Endothelial cell of umbilical vein (primary cell): ENCODE results near the gene RASA1. TPM values are rescaled to one million over a fixed set of nuclear protein-coding genes. Genes with fewer than 3 reads are reported as not detected.
"Not testable (repeated sequence)": the region's sequence is repeated elsewhere in the genome, so short reads cannot be mapped to it uniquely, and the experiment has no call there.

Experiments used
- BruUV-seq: library from RNA; stranded (reverse); fragments of 400-500 nt; replicated peaks from 2 replicates; lab custom pipeline; 2021; lab: Mats Ljungman, UMichigan
- CTCF ChIA-PET: fragments of 300-600, 350-600 bp; sonication (Branson Sonifier 250); formaldehyde crosslinking; loops from one replicate; lab custom pipeline; 2021; ENCODE audit warnings: antibody characterized with exemption, inconsistent platforms; lab: Charles Lee
- POLR2A ChIA-PET: fragments of 300-600, 350-600 bp; sonication (Branson Sonifier 250); formaldehyde crosslinking; loops from one replicate; lab custom pipeline; 2021; ENCODE audit warnings: antibody characterized with exemption, inconsistent platforms; lab: Charles Lee
- DNase-seq: peaks from one replicate; pipeline ENCODE4 v3.0.0-alpha.2; 2011; ENCODE audit warnings: low read depth, low spot score
- FAIRE-seq: peaks from 2 replicates; lab custom pipeline; 2011; peaks lifted over from hg19 to GRCh38; lab: Jason Lieb, UNC
- H2AFZ ChIP-seq: 2 replicates; pipeline ENCODE4 v1.6.0; 2012; ENCODE audit warnings: low read depth, low read length, control low read depth, inconsistent platforms
- H3K27ac ChIP-seq: 2 replicates; pipeline ENCODE4 v1.5.1; 2011; ENCODE audit warnings: low read depth, mild to moderate bottlenecking, control low read depth, low read length, moderate library complexity; ENCODE audit not compliant: insufficient read depth
- H3K27me3 ChIP-seq, 2 experiments: 2 replicates each; pipeline versions ENCODE4 v1.6.0 to v1.6.1; 2011; ENCODE audit warnings: low read length in 2 of 2, mixed read lengths in 1 of 2; ENCODE audit not compliant: control insufficient read depth in 2 of 2, insufficient read depth in 2 of 2
- H3K36me3 ChIP-seq, 2 experiments: 2 replicates in 1 of 2; 3 replicates in 1 of 2; pipeline ENCODE4 v1.5.1; 2011; ENCODE audit warnings: low read length in 2 of 2, mild to moderate bottlenecking in 1 of 2, moderate library complexity in 1 of 2; ENCODE audit not compliant: control insufficient read depth in 2 of 2, insufficient read depth in 2 of 2; ENCODE audit errors: extremely low read depth in 1 of 2
- H3K4me1 ChIP-seq: 3 replicates; pipeline ENCODE4 v1.5.1; 2011; ENCODE audit warnings: mild to moderate bottlenecking, low read length; ENCODE audit not compliant: control insufficient read depth, insufficient read depth; ENCODE audit errors: extremely low read depth
- H3K4me2 ChIP-seq: 2 replicates; pipeline ENCODE4 v1.6.1; 2011; ENCODE audit warnings: low read length, control low read depth, mixed read lengths; ENCODE audit not compliant: insufficient read depth
- H3K4me3 ChIP-seq, 3 experiments: fragments of 200-600 bp in 1 of 3; sonication (generic), shearing (Covaris generic) in 1 of 3; replicated peaks in 1 of 3; 2 replicates each; pipeline ENCODE4 v1.5.1; 2011 to 2016; ENCODE audit warnings: control low read depth in 3 of 3, low read length in 3 of 3, mild to moderate bottlenecking in 2 of 3, inconsistent platforms in 1 of 3, low read depth in 1 of 3, moderate library complexity in 1 of 3; ENCODE audit not compliant: insufficient read depth in 1 of 3
- H3K79me2 ChIP-seq: 2 replicates; pipeline ENCODE4 v1.6.0; 2012; ENCODE audit warnings: low read length, inconsistent platforms; ENCODE audit not compliant: control insufficient read depth, insufficient read depth
- H3K9ac ChIP-seq: replicated peaks from 2 replicates; pipeline ENCODE3; 2011; ENCODE audit warnings: low read length, control low read depth; ENCODE audit not compliant: insufficient read depth; ENCODE audit errors: extremely low read depth
- H3K9me1 ChIP-seq: replicated peaks from 3 replicates; pipeline ENCODE4 v1.6.0; 2011; ENCODE audit warnings: mild to moderate bottlenecking, low read length; ENCODE audit not compliant: control insufficient read depth, insufficient read depth; ENCODE audit errors: extremely low read depth
- H3K9me3 ChIP-seq: replicated peaks from 2 replicates; pipeline ENCODE4 v1.5.1; 2012; ENCODE audit warnings: low read length, inconsistent platforms; ENCODE audit not compliant: control insufficient read depth, insufficient read depth
- H4K20me1 ChIP-seq: replicated peaks from 2 replicates; pipeline ENCODE3; 2011; ENCODE audit warnings: mild to moderate bottlenecking, low read length; ENCODE audit not compliant: control insufficient read depth, insufficient read depth; ENCODE audit errors: extremely low read depth
- EZH2 ChIP-seq: IDR thresholded peaks from 2 replicates; pipeline ENCODE4 v1.6.1; 2012; ENCODE audit warnings: borderline replicate concordance, low read depth, mild to moderate bottlenecking, moderate library complexity, low read length, inconsistent platforms; ENCODE audit not compliant: severe bottlenecking
- GATA2 ChIP-seq: IDR thresholded peaks from 2 replicates; pipeline ENCODE4 v1.7.0; 2011; ENCODE audit warnings: low read depth, mild to moderate bottlenecking, moderate library complexity, mixed read lengths, low read length; ENCODE audit not compliant: insufficient read length, insufficient read depth
- JUN ChIP-seq: IDR thresholded peaks from 2 replicates; pipeline ENCODE4 v1.6.1; 2011; ENCODE audit warnings: borderline replicate concordance, low read depth; ENCODE audit not compliant: insufficient read length, insufficient read depth
- MYC ChIP-seq: IDR thresholded peaks from one replicate; pipeline ENCODE4 v1.6.1; 2011; ENCODE audit warnings: mild to moderate bottlenecking, low read depth, low read length
- POLR2A ChIP-seq: IDR thresholded peaks from 2 replicates; pipeline ENCODE4 v1.6.1; 2012; ENCODE audit warnings: low read depth, mild to moderate bottlenecking, control low read depth, low read length
- POLR2AphosphoS5 ChIP-seq: IDR thresholded peaks from 2 replicates; pipeline ENCODE4 v1.6.1; 2012; ENCODE audit warnings: low read depth, mild to moderate bottlenecking, control low read depth, low read length, moderate library complexity; ENCODE audit not compliant: insufficient read depth
- dilution Hi-C: fragments of 300-500 bp; cut with MboI; formaldehyde crosslinking; loops from one replicate; pipeline ENCODE4 v1.15.0; 2019; ENCODE audit warnings: low sequenced_read_pairs; ENCODE audit not compliant: extremely low pct_ligation_motif_present
- intact Hi-C: fragments of 100-400 bp; cut with micrococcal nuclease; formaldehyde crosslinking; loops from one replicate; pipeline ENCODE4 v1.10.0; 2022
- polyA plus RNA-seq, 4 experiments: library from polyadenylated mRNA; depleted of rRNA in 3 of 4; stranded (reverse) in 3 of 4; unstranded in 1 of 4; fragments of >200 nt; gene quantifications; 2 replicates each; pipeline versions ENCODE4 v1.2.1 to v1.2.3, GENCODE V29; 2011 to 2012; ENCODE audit warnings: missing spikeins in 1 of 4
- total RNA-seq: library from RNA; stranded (reverse); gene quantifications from 2 replicates; pipeline ENCODE4 v1.2.3, GENCODE V29; 2021
- TF ChIP-seq, protein P1 (sequence below): IDR thresholded peaks from 2 replicates; pipeline ENCODE4 v1.6.1; 2011; ENCODE audit not compliant: insufficient read depth, insufficient read length

Gene RASA1
- total and polyA plus RNA-seq, 2 donors (not counting 3 experiments of a cell fraction or from before 2014, with no cell fraction given), result 23.1 to 42.0 TPM

DNA sequence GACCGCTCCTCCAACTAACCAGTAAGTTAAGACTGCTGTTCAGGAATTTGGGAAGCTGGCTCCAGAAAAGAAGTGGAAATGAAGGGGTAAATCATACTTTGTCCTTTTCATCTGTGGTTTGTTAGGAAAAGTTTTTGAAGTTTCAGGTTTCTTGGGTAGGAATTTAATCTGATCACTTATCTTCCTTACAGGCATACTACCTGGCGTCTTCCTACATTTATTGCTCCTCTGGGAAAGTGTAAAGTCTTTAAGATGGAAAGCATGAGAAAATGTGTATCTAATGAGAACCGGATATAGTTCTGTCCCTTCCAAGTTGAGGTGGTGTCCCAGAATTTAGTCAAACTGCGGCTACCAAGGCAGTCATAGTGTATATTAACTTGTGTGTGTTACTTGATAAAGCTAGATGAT, 1.3 kb downstream of the RASA1 start:
- intact Hi-C loops (loop anchor here (1.0 kb wide), 3 partner anchors 24 to 199 kb away; no protein-coding TSS in a partner anchor), dilution Hi-C loops (no loop called here)
- peak overlapping the region; percentile 60 for H3K27ac ChIP-seq
- no peaks in the 10 kb centered on the region for H3K36me3 ChIP-seq
- H4K20me1 ChIP-seq, result no peaks in the 10 kb centered on the region
- H3K4me1 ChIP-seq, result peaks cover 13% of the 10 kb centered on the region
- TF ChIP-seq EZH2, result no peak
- no peak for TF ChIP-seq JUN
- TF ChIP-seq GATA2, result no peak
- TF ChIP-seq, protein P1, sequence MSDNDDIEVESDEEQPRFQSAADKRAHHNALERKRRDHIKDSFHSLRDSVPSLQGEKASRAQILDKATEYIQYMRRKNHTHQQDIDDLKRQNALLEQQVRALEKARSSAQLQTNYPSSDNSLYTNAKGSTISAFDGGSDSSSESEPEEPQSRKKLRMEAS, result no peak
- TF ChIP-seq MYC, result no peak
- no peak for TF ChIP-seq POLR2AphosphoS5
- no peak for TF ChIP-seq POLR2A
- ChIA-PET POLR2A (interaction anchor here (1.6 kb wide), 1 partner anchor 148 kb away, joined by 4 read pairs; no protein-coding TSS in a partner anchor), CTCF (interaction anchor here (0.6 to 3.0 kb wide), 8 partner anchors 13 to 199 kb away, joined by 3 to 36 read pairs (median 4); no protein-coding TSS in a partner anchor)
- FAIRE-seq (peak; percentile 69), DNase-seq (peak; percentile 13)
- peak overlapping the region; percentile 93 for H3K4me2 ChIP-seq
- H3K9me1 ChIP-seq, result no peaks in the 10 kb centered on the region
- H3K79me2 ChIP-seq, result peaks cover 59% of the 10 kb centered on the region
- peak overlapping the region; percentile 89 to 92 (median 92) for H3K4me3 ChIP-seq
- BruUV-seq, result no TSS peak
- peak overlapping the region; percentile 77 for H3K9ac ChIP-seq
- H3K27me3 ChIP-seq, result no peaks in the 10 kb centered on the region
- no peaks in the 10 kb centered on the region for H3K9me3 ChIP-seq
- H2AFZ ChIP-seq, result peak overlapping the region; percentile 86

DNA sequence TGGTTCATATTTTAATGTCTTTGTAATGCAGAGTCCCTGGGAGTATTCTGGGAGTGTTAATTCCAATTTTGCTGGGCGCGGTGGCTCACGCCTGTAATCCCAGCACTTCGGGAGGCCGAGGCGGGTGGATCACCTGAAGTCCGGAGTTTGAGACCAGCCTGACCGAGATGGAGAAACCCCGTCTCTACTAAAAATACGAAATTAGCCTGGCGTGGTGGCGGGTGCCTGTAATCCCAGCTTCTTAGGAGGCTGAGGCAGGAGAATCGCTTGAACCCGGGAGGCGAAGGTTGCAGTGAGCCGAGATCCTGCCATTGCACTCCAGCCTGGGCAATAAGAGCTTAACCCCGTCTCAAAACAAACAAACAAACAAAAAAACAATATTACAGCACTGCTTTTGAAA, 3.2 kb downstream of the RASA1 start:
- H2AFZ ChIP-seq, DNase-seq, H3K4me3 ChIP-seq, intact Hi-C loops, H3K36me3 ChIP-seq, FAIRE-seq, H3K9me3 ChIP-seq, CTCF ChIA-PET, dilution Hi-C loops, H3K27ac ChIP-seq, POLR2A ChIA-PET, H3K27me3 ChIP-seq, H3K9me1 ChIP-seq, H3K9ac ChIP-seq, H4K20me1 ChIP-seq, BruUV-seq, H3K4me2 ChIP-seq: not testable (repeated sequence)
- Histone ChIP-seq H3K79me2 (peaks cover 78% of the 10 kb centered on the region), H3K4me1 (peaks cover 13% of the 10 kb centered on the region)
